ENCODE results near the gene B3GNT2. TPM values are rescaled to one million over a fixed set of nuclear protein-coding genes. Genes with fewer than 3 reads are reported as not detected.

B3GNT2 gene
- polyA plus RNA-seq, 1 of the 3 experiments (the other 2 are of a cell fraction): 6.3 TPM

- no peak overlapping the region for H3K4me2 ChIP-seq
- ChIA-PET POLR2A (no interaction called here), CTCF (no interaction called here)
- no peaks in the 10 kb centered on the region for H3K27me3 ChIP-seq (ENCODE audit: insufficient read depth)
- DNase-seq: no peak
- H4K20me1 ChIP-seq (ENCODE audit: insufficient read depth): no peaks in the 10 kb centered on the region
- H2AFZ ChIP-seq (ENCODE audit: low read depth): no peak overlapping the region
- no peak overlapping the region for H3K9ac ChIP-seq
- peaks cover 3 to 12% of the 10 kb centered on the region in 2 experiments; a peak in 2 of 4 replicates for H3K4me1 ChIP-seq (ENCODE audit: control insufficient read depth in 1 of 2, insufficient read depth in 2 of 2, low read depth in 1 of 2, low read length in 1 of 2)
- peaks cover 33% of the 10 kb centered on the region for H3K79me2 ChIP-seq (ENCODE audit: insufficient read depth)
- H3F3A ChIP-seq (replicated peaks; ENCODE audit: insufficient read depth): no peaks in the 10 kb centered on the region
- 95% methylated on average over 34 of the region's 51 CpGs for WGBS (ENCODE audit: low lambda C conversion rate)
- no peaks in the 10 kb centered on the region for H3K9me3 ChIP-seq
- no peaks in the 10 kb centered on the region for H3K9me2 ChIP-seq
- H3K4me3 ChIP-seq (ENCODE audit: low read depth in 2 of 2, low read length in 1 of 2): no peak overlapping the region; a peak in 1 of 4 replicates
- no peak for TF ChIP-seq IRF3 (IDR thresholded peaks at IDR 0.05; ENCODE audit: low read depth, low read length)
- H3K27ac ChIP-seq (ENCODE audit: low read depth in 2 of 2, low read length in 1 of 2): no peak overlapping the region; a peak in 1 of 4 replicates
- no peaks in the 10 kb centered on the region for H3K36me3 ChIP-seq (replicated peaks in 1 of 2; ENCODE audit: control insufficient read depth in 1 of 2, insufficient read depth in 2 of 2, low read length in 1 of 2)
These were observed 1.1 kb upstream of the B3GNT2 start for GRCh38 chr2:62194558-62195420.

GRCh38 chr2:62196278-62196901, 475 bp downstream of the B3GNT2 start:
- Histone ChIP-seq H3K79me2 (ENCODE audit: insufficient read depth) (peaks cover 48% of the 10 kb centered on the region), H3K36me3 (replicated peaks in 1 of 2; ENCODE audit: control insufficient read depth in 1 of 2, insufficient read depth in 2 of 2, low read length in 1 of 2) (no peaks in the 10 kb centered on the region), H3K27me3 (ENCODE audit: insufficient read depth) (no peaks in the 10 kb centered on the region), H3K4me3 (ENCODE audit: low read depth in 2 of 2, low read length in 1 of 2) (peak overlapping the region; percentile 70 to 98), H3K9me2 (no peaks in the 10 kb centered on the region), H2AFZ (ENCODE audit: low read depth) (peak overlapping the region; percentile 91), H3K4me2 (peak overlapping the region; percentile 94), H3K9ac (peak overlapping the region; percentile 76), H3K9me3 (no peaks in the 10 kb centered on the region), H4K20me1 (ENCODE audit: insufficient read depth) (peaks cover under 1% of the 10 kb centered on the region; the same call in 1 of the 2 replicates), H3K4me1 (ENCODE audit: control insufficient read depth in 1 of 2, insufficient read depth in 2 of 2, low read depth in 1 of 2, low read length in 1 of 2) (peaks cover 3 to 12% of the 10 kb centered on the region in 2 experiments; a peak in 2 of 4 replicates), H3F3A (replicated peaks; ENCODE audit: insufficient read depth) (no peaks in the 10 kb centered on the region), H3K27ac (ENCODE audit: low read depth in 2 of 2, low read length in 1 of 2) (peak overlapping the region; percentile 56 to 81; a peak in 3 of 4 replicates)
- peak; percentile 85 for DNase-seq
- WGBS (ENCODE audit: low lambda C conversion rate): under 1% methylated on average over 24 of the region's 63 CpGs
- POLR2A ChIA-PET: no interaction called here
- TF ChIP-seq GABPA (IDR thresholded peaks at IDR 0.05; ENCODE audit: low read depth): peak; percentile 53
- TF ChIP-seq MXI1 (IDR thresholded peaks at IDR 0.05; ENCODE audit: low read depth, low read length): peak; percentile 39; the same call in 1 of the 2 replicates
- TF ChIP-seq RAD21 (IDR thresholded peaks at IDR 0.05; ENCODE audit: low read length): 0 out of 2 replicates have a peak, but pooled peaks have one; percentile 2
- TF ChIP-seq ELF1 (IDR thresholded peaks at IDR 0.05): peak; percentile 43; the same call in 1 of the 2 replicates
- no peak for TF ChIP-seq NRF1 (IDR thresholded peaks at IDR 0.05; ENCODE audit: low read depth, low read length)
- CTCF ChIA-PET: interaction anchor here (0.8 to 1.6 kb wide), 5 partner anchors 22 to 213 kb away, joined by 3 to 6 read pairs (median 3); no protein-coding TSS in a partner anchor
